GM03348 (cell line): ENCODE measurements around the gene EXOC1L.

Experiments
- DNase-seq: peaks from one replicate; pipeline ENCODE4 v3.0.0; 2012; ENCODE audit warnings: low spot score

The EXOC1L gene, protein sequence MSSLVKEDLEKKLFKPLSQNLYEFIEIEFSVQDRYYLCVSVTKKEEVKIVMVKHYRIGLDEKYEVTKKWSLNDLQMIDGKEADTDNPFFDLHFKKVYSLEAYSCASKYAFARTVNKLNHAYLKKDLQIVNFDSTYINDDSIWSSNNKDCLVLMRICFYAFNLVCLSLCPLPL

DNA sequence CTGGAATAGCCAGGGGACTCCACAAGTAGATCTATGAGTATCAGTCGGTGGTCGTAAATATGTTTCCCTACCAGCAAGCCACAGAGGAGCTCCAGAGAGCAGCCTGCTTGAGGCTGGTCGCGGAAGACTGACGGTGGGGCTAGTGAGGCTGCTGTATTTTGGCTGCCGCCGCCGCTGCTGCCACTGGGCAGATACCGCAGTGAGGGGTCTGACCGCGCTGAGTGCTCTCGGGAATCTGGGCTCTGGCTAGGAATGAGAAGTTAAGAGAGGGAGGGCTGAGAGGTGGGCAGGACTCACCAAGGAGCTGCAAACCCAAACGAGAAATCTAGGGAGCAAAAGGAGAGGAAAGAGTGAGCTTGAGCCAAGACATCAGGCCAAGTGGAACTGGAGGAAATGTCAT, at the start of gene EXOC1L:
Gene EXOC1L, plus strand, starts transcription at position 157 of the 400 bp plus-strand sequence. Its CDS starts 237 bp downstream, at position 394.
- peak; percentile 19 for DNase-seq

DNA sequence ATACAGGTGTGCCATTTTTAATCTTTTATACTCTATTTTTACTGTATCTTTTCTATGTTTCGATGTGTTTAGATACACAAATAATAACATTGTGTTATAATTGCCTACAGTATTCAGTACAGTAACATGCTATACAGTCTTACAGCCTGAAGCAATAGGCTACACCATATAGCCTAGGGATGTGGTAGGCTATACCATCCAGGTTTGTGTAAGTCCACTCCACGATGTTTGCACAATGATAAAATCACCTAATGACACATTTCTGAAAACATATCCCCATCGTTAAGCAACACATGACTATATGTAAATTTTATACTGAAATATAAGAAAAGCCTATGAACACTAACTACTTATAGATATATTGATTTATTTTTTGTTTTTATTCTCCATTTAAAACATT, 48.9 kb upstream of the EXOC1L start:
- no peak for DNase-seq

DNA sequence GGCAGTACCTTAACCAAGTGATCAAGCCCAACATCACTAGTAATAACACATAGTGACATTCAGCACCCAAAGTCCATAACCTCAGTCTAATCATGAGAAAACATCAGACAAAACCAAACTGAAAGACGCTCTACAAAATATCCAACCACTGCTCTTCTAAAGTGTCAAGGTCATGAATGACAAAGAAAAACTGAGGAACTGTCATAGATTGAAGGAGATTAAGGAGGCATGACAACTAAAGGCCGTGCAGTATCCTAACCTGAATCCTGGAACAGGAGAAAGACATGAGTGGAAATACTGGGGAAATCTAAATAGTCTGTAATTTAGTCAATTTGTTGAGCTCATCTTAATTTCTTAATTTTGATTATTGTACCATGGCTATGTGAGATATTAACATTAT, 38.2 kb upstream of the EXOC1L start:
- no peak for DNase-seq

DNA sequence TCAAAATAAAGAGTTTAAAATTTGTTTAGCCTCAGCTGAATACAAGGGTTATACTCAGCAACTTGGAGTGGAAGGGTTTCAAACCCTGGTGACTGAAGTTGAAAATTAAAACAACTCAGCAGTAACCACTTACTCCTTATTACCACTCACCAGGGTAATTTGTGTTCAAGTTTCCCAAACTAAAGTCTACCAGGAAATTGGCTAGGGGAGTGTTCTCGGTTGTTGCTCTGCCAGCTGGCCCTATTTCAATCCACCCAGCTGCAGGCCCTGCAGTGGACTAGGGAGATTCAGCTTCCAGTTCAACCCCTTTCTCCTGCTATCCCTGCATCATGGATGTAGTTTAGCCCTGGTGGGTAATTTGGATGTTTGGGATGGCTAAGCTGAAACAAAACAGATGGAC, 37.8 kb upstream of the EXOC1L start:
- no peak for DNase-seq

DNA sequence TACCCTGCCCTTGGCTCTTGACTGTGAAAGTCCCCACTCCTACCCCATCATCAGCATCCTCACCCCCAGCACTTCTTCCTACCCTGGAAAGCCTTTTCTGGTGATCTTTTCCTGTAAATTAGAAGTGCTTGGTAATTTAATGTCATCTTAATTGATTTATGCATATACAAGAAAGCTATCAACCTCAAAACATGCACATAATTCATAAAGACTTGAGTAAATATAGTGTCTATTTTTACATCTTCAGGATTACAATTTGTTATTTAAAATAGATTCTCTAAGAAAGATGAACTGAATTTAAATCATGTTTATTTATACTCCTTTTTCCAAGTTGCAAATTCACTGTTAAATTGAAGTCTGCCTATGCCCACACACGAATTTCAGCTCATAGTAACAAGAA, 36.0 kb upstream of the EXOC1L start:
- no peak for DNase-seq

DNA sequence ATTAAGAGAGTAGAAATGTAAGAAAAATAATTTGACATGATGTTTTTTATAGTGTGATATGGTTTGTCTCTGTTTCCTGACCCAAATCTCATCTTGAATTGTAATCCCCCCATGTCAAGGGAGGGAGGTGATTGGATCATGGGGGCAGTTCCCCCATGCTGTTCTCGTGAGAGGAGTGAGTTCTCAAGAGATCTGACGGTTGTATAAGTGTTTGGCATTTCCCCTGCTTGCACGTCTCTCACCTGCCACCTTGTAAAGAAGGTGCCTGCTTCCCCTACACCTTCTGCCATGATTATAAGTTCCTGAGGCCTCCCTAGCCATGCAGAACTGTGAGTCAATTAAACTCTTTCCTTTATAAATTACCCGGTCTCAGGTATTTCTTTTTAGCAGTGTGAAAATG, 34.8 kb upstream of the EXOC1L start:
- DNase-seq = no peak

DNA sequence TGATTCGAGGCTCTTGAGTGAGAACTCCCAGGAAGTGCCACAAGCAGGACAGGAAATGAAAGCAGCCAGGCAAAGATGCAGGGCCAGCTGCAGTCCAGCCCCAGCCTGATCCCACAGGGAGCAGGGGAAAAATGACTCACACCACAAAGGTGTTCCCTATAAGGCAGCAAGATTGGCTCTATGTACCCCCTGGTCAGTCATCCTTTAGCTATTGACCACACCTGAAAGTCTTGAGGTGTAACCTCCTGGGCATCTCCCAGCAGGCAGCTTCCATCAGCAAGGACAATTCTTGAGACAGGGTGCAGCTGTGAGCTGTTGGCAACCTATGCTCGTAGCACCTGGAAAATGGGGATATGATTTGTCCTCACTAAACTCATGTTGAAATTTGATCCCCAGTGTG, 27.9 kb upstream of the EXOC1L start:
- no peak for DNase-seq

DNA sequence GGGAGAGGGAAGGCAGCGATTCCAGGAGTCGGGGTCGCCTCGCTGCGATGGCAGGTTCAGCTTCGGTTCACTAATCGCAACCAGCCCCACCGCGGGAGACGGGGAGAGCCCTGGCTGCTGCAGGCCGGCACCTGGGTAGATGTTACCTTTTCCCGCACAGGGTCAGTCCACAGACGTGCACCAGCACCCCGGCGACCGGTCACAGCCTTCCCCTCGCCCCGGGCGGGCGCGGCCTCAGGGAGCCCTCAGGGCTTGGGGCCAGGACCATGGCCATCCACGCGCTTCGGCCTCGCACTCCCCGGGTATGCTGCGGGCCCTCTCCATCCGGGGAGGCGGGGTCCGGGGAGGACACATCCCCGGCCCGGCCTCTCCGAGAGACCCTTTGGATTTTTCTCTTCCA, 26.1 kb upstream of the EXOC1L start:
- DNase-seq = peak; percentile 20

DNA sequence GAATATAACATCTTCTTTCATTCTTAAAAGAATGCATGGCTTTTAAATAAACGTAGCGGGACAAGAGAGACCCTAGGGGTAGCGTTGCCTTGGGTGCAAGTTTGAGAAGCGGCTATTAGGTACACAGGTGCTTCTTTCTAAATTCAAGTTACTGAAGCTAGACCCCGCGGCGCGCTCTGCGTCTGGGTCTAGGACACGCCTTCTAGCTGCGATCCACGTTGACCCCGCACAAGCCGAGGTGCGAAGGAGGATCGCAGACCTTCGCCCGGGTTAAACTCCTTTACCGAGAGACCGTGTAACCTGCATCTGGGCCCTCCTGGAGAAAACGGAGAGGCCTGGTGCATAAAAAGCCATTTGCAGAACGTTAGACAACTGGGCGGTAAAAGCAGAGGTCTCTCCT, 25.5 kb upstream of the EXOC1L start:
- no peak for DNase-seq

DNA sequence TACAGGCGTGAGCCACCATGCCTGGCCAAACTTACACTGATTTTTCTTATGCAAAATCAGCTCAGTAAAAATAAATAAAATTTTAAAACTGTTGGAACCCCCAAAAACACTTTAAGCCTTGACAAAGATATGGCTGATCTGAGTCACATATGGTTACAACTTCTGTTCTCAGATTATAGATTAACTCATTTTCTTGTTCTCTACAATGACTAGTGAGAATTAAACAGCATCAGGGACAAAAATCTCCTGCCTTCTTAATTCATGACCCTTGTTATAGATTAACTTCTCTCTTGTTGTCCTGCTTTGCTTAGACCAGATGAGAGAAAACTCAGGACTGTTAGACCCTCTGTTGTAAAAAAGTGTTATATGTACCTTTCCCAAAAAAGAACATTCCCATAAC, 24.2 kb upstream of the EXOC1L start:
- no peak for DNase-seq

DNA sequence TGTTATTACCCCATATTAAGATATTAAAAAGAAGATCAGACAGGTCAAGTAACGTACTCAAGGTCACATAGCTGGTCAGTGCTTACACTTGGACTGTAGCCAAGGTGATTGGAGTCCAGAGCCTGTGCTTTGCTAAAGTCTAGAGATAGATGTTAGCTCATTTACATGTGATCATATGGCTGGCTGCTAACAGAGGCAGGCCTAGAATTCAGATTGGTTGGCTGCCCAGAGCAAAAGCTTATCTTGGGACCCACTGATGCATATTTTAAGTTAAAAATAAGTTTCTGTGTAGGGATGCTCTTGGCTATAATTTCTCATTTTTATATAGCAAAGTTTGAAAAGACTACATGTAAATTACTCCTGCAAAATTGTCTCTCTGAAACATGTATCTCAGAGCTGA, 18.1 kb upstream of the EXOC1L start:
- no peak for DNase-seq

DNA sequence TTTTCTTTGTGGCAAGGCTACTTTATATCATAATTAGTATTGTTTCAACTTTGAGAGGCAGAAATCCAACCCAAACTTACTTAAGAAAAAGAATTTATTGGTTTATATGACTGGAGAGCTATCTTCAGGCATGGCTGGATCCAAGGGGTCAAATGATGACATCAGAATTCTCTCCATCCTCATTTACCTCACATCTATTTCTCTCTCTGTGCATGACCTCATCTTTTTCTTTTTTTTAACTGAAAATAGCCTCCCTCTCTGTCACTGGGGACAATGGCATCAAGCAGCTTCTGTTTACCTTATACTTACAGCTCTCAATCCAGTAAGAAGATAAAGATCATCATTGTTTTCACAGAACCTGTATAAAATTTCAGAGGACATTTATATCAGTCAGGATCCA, 12.0 kb upstream of the EXOC1L start:
- DNase-seq = no peak

DNA sequence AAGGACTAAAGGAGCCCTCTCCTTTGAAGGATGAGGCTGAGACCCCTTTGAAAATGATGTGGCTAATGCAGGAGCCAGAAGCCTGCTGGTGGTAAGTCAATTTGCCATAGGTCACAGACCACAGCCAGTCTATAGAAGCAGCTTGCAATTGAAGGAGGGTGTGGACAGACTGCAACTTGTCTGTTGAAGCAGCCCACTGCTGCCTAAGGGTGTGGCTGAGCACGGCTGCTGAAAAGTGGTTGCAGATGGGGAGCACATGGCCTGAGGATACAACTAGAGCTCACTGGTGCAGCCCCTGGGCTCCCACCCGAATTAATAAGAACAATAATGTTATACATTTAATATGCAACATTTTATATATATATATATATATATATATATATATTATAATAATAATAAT, 11.4 kb upstream of the EXOC1L start:
- DNase-seq = no peak

DNA sequence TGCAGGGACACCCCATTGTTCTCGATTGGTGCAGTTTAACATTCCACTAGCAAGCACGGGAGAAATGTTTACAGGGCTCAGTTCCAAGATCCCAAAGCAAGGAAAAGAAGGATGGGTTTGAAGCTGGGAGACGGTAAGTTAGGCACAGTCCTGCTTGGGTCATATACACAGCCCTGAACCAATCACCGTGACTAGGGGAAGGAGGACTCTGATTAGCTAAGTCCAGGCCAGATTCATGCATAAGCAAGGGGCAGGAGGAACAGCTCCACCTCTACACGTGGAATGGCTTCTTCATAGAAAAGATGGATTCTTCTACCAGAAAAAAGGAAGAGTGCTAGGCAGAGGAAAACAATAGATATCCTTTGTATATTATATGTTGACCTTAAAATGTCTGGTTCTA, 11.0 kb upstream of the EXOC1L start:
- DNase-seq = no peak

DNA sequence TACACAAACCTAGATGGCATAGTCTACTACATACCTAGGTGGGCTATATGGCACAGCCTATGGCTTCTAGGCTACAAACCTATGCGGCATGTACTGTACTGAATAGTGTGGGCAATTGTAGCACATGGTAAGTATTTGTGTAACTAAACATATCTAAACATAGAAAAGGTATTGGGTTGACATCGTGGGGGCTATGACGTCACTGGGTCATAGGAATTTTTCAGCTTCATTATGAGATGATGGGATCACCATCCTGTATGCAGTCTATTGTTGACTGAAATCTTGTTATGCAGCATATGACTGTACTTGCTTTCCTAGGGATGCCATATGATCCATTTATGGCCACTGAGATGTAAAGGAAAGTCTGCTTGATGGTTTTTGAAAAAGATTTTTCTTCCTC, 1.9 kb upstream of the EXOC1L start:
- no peak for DNase-seq

DNA sequence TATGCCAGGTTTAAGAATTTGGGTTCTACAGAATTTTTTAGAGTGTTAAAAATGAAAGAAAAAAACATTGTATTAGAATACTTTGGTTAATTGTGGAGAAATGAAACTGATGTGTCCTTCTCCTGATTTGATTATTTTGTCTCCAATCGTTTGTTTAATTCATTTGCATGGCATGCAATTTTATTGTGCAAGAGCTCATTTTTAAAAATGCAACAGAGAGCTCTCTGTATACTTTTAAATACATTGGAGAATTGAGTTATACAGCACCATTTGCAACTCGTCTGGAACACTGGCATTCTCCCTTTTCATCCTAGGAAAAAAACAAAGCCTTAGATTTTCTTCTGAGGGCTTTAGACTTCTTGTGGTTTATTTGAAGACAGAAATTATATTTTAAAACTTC, 689 bp downstream of the EXOC1L start:
- DNase-seq = no peak

DNA sequence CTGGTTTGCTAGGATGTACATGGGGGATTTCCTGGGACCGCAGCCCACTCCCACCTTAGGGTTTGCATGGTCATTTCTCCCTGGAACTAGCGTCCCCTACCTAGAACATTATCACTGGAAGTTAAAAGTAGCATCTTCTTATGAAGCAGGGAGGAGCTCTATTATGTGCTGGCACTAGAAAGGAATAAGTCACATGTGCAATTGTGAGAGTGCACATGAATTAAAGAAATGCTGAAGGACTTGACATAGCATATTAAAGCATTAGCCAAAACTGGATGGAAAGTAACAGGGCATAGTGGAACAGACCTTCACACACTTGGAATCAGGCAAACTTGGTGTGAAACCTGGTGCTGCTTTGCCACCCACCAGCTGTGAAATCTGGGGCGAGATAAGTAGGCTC, 2.7 kb downstream of the EXOC1L start:
- no peak for DNase-seq

DNA sequence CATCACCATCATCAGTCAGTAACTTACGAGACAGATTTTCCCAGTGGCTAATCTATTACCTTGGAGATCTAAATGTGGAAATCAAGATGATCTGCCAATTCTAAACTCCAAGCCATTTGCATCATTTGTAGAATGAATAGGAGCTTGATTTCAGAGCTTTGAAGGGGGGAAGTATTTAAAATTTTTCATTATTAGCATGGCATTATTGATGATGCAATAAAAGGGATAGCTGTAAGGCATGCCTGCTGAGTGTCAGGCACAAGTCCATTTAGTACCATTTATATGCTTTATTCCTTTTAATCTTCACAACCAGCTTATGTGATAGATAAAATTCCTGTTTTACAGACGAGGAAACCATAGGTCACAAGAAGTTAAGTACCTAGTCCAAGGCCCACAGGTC, 5.3 kb downstream of the EXOC1L start:
- no peak for DNase-seq

DNA sequence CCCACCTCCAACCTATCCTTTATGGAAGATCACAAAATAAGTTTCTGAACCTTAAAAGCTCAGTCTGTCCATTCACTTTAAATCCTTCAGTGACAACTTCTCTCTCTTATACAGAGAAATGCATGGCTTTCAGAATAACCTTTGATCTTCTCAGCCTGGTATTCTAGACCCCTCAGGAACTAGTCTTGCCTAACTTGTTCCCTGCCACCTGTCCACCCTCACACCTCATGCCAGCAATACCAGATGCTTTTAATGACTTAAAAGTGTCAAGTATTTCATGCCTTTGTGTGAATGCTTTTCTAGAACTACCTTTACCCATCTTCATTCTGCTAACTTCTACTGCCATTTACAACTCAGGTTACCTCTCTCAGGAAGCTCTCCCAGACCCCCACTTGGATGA, 7.4 kb downstream of the EXOC1L start:
- DNase-seq = no peak

DNA sequence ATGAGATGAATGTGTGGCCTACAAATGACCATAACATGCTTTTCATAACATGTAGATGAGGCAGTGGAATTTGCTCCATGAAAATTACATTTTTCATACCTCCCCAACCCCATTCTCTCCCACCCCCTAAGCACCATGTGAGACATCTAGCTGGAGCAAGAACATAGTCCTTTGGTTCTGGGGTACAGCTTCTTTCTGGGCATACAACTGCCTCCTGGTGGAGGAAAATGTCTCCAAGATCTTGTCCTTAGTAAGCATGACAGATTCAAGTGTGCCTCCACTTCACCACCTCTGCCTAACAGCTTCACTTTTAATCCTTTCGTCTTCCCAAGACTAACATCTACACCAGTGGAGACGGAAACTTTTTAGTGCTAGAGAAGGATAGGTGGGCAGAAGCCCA, 8.0 kb downstream of the EXOC1L start:
- no peak for DNase-seq

DNA sequence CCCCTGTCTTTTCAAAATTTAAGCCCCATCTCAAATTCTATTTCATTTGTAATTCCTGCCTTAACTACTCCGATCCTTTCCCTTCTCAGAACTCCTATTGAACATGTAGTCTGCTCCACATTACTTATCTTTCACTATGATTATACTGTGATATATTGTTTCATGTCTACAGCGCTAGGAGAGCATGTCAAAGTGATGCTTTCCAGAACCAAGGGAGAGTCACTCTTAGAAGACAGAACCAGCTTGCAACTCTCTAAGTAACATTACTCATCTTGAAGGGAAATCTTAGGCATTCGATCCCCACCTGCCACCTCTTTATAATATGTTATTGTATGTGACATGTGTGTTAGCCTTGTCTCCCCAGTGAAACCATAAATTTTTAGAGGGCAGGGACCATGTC, 10.5 kb downstream of the EXOC1L start:
- DNase-seq = no peak

DNA sequence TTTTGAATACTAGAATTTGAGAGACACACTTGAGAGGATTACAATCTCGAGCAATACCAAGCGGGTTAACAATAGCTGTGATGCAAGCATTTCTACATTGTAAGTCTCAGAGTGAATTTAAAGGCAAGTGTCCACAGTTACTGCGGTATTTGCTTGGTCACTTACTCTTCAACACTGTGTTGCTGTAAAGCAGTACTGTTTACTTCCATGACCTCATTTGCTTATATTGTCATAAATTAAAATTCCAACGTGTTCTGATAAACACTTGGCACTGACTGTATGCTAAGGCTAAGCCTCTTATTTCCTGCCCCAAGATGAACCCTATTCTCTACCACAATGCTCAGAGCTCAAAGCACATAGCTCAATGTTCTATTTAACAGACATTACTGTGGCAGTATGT, 11.1 kb downstream of the EXOC1L start:
- DNase-seq = no peak

DNA sequence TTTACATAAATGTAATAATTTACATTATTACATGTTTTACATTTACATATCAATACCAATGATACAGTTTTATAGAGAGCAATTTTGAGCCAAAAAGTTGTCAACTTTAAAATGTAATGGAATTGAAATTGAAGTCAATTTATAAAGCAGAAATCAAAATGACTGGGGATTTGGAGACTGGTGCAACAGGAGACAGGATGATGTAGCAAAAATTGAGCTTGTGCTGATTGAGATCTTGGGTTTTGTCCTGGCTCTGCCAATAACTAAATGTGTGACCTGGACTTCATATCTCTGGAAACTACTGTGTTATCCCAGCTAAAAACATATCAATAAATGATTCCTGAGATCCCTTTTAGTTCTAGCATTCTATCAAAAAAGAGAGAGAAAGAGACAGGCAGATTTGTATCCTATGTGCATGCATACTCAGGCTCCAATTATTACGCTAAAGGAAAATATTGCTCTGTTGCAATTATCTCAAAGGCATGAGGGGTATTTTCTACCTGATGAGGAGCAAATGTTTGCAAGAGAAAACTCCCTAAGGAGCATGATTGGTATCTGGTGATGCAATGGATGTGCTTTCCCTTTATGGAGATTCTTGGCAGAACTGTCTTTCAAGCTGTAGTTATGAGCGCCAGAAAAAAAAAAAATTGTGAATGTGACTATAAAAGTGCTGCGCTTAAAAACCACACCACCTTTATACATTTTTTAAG, 14.7 kb downstream of the EXOC1L start:
- DNase-seq = no peak

DNA sequence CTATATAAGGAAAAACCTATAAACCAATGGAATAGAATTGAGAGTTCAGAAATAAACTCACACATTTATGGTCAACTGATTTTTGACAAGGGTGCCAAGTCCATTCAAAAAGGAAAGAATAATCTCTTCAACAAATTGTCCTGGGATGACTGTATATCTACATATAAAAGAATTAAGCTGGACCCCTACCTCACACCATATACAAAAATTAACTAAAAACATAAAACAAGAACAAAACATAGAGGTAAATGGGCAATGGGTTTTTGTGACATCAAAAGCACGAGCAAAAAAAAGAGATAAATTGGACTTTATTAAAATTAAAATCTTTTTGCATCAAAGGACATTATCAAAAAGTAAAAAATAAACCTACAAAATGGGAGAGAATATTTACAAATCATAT, 18.3 kb downstream of the EXOC1L start:
- no peak for DNase-seq
